Fibroblast of skin of right quadriceps (primary cell): ENCODE measurements around the gene UPK1B.
A peak's percentile ranks its signal among the peaks of the same experiment; 100 is the strongest.

ENCODE experiments used
- DNase-seq: peaks from one replicate; pipeline ENCODE4 v3.0.0-alpha.2; 2013

UPK1B gene

DNA sequence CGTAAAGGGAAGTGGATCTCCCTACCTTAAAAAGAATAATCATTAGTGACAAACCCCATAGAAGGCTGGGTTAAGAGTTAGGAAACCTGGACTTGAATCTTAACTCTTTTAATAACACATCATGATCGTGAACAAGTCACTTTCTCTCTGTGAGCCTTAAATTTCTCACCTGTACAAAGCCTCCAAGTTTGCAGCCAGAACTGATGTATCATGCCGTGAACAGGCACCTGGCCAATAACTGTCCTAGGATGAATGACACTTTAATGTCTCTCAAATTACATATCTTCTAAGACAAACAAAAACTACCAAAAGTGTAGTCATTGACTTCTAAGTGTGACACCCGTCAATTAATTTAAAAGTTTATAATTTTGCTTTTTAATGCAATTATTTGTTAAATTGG lies 3.9 kb downstream of the UPK1B start:
- no peak for DNase-seq

DNA sequence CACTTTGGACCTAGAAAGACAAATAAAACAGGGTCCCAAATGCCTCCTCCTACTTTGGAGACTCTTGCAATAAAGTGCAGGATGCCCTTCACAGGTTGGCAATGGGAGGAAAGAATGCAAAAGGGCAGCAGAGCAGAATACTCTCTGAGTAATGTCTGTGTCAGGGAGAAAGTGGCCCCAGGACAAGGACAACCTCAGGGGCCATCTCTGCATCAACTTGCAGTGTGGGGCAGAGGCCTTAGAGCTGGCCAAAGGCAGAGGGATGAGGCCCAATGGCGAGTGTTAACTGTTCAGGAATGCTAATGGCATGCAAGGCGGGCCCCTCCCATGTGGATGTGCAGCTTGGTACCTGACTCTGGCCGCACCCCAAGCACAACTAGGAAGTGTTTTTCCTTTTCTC lies 8.4 kb downstream of the UPK1B start:
- DNase-seq, result peak; percentile 24

DNA sequence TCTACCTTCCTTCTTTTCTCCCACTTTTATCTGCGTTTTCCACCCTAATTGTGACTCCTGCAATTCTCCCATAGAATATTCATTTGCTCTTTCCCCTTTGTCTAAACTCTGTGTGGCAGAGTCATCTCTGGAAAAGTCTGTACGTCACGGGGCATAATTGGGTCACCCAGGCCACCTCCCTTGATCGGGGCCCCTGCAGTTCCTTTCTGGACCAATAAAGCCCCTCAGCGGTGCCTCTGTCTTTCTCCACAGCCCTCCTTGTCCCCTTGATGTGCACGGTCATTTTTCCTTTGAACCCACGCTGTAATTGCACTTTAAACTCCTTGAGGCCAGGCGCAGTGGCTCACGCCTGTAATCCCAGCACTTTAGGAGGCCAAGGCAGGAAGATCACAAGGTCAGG lies 10.7 kb downstream of the UPK1B start:
- no peak for DNase-seq

DNA sequence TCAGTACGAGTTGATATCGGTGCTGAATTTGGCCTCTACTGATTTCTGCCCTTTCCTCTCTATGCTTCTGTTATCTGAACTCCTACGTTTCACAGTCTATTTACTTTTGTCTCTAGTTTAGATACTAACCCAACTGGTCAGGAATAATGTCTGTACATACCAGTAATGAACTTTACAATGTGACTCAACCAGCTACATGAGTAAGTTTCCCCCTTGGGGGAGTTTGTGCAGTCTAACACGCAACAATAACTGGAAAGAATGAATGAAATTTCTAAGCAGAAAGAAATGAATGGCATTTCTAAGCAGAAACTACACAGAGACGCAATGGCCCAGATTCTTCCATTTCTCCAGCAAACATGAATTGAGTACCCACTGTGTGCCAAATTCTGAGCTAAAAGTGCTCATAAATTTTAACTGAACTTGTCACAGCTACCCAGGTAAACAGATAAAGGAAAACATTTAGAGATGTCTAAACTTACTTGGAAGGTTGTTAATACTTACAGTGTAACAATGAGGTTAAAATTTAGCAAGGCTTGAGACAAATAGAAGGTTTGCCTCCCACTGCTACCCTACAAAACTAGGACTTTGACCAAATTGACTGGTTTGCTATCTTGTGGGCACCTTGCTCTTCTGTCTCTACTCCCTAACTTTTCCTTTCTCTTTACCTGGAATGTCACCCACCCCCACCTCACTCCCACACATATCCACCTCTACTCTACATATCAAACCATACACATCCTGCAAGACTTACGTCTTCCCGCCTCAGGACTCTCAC lies 11.6 kb downstream of the UPK1B start:
- peak; percentile 83 for DNase-seq

DNA sequence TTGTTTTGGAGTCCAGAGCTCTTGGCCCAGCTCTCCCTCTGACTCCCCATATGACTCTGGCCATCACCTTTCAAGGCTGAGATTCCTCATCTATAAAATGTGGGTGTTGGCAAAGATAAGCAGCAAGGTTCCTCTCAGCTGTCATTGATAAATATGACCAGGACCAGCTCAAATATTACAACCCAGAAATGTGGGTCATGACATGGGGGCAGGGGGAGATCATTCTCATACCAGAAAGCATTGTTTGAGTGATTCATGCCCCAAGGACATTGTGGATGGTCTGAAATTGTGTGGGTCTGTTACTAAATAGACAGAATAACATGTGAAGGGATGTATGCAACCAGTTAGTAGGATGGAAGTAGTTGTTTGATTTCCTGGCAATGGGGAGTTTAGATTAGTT lies 13.9 kb downstream of the UPK1B start:
- no peak for DNase-seq

DNA sequence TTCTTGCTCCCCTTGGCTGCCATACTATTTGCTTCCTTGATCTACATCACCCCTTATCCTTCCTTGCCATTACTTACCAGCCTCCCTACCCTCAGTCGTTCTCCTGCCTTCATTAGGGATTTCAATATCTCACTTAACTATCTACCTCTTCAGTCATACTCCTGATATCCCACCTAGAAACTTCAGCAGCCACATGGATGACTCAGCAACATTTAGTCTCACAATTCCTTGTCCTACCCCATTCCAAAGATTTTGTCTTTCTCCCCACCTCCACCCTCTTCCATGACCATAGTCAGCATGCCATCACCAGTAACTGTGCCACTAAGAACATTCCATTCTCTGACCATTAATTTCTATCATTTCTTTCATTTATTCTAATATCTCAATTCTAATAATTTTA lies 18.4 kb downstream of the UPK1B start:
- no peak for DNase-seq

DNA sequence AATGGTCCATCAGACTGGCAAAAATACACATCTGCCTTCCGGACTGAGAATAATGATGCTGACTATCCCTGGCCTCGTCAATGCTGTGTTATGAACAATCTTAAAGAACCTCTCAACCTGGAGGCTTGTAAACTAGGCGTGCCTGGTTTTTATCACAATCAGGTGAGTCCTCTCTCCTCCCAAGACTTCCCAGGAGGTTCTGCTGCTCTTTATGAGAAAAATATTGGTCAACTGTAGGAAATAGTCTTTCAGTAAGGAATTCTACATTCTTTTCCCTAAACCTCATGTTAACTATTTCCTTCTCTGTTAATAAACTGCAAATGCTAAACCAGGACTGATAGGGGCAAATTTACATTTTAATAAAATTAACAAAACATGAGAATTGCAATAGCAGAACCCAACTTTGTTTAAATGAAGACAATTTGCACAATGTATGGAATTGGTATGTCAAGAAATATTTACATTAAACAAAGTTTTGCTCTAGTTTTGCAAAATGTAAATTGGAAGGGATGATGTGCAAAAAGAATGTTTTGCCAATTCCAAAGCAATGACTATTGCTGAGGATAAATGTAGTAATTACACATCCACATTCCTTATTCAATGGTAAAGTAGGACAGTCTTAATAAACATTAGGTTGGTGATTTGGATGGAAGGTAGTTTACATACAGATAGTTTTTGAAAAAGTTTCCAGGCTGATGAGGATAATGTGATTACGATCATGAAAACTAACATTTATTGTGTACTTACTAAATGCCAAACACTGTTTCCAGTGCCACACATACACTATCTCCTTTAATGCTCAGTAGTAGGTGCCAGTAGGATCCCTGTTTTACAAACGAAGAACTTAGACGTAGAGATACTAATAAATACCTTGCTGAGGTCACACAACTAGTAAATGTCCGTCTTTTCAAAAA lies 21.1 kb downstream of the UPK1B start:
- DNase-seq, result peak; percentile 64

DNA sequence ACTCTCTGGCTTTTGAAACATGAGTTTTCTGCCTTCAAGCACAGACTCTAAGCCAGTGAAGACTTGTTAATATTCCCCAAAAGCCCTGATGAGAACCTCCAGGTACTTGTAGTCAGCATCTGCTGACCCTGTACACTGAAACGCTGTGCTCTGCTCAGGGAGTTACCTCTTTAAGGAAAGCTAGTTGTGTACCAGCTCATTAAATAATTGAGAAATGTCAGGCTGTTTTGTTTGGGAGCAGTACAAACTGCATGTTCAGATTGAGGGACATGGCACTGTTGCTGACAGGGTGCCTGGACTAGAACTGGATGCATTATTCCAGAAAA lies 21.7 kb downstream of the UPK1B start:
- DNase-seq, result no peak

DNA sequence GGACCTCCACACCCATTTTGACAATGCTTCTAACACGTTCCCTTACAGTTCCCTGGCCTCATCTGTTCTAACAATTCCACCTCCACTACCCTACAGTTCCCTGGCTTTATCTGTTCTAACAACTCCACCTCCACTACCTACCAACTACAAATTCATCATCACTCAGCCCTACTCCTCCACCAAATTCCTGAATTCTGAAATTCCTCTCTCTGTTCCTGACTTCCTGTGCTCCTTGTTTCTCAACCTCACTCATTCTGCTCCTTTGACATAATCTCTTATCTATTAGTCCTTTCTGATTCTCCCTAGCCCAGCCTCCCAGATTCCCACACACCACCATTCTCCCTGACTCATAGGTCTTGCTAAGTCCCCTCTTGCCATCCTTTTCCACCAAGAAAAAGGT lies 22.5 kb downstream of the UPK1B start:
- DNase-seq, result peak; percentile 30

DNA sequence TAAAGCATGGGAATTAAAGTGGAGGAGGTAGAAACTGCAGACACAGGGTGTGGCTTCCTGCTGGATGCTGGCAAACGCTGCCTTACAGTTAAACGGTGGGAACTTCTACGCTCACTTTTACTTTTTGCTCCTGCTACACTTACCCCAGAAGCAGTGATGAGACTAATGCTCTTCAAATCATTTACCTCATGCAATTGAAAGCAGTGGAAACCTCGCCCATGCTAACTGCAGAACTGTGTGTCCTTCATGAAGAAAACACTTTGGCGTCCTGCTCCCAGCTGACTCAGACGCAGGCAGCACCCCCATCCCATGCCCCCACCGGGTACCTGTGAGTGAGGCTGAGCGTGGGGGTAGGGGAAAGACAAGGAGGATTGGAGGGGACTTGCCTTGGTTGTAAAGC lies 31.8 kb downstream of the UPK1B start:
- DNase-seq, result no peak

DNA sequence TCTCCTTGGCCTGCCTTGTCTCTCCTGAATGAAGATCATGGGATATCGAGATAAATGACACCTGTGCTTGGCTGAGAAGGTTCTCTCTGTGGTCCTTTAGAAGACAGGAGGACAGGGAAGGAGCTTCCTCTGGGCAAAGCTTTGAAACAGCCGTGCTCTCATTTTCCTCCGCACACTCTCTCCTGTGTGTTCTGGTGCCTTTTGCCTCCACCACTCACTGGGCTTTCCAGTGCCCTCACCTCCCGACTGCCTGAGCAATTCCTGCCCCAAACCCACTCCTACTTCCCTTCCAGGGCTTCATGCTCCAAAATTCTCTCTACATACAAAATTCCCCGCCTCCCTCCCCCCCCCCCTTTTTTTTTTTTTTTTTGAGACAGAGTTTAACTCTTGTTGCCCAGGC lies 32.3 kb downstream of the UPK1B start:
- no peak for DNase-seq

DNA sequence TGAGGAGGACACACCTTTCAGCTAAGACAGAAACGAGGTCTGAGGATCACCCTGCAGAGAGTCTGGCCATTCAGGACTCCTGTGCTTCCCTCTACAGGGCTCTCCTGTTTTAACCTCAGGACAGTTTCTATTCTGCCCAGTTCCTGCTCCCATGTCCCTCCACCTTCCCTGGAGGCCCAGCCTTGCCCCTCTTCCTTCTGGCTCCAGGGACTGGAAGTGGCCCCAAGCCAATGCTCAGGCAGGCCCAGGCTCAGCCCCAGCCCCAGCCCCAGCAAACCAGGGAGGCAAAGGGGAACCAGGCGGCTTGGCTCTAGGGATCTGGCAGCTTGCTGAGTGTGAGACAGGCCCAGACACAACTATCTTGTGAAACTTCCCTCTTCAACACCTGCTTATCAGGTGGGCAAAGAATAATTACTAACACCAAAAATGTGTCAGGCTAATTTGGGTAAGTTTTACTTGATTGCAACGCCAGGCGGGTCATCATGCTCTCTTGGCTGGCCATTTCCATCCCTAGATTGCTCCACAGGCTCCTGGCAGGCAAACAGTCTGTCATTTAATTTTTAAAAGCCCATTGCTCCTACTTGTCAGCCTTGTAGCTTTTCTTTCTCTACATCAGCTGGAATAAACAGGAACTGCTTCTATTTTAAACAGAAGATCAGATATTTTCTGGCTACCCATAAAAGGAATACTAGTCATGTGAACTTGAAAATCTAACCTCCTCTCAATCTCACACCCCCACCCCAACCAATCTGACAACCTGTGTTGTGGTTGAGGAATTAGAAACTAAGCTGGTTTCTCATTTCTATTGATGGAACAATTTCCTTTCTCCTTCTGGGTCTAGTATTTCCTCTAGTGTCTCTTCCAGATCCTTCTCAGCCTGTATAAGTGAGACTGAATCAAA lies 33.5 kb downstream of the UPK1B start:
- no peak for DNase-seq

DNA sequence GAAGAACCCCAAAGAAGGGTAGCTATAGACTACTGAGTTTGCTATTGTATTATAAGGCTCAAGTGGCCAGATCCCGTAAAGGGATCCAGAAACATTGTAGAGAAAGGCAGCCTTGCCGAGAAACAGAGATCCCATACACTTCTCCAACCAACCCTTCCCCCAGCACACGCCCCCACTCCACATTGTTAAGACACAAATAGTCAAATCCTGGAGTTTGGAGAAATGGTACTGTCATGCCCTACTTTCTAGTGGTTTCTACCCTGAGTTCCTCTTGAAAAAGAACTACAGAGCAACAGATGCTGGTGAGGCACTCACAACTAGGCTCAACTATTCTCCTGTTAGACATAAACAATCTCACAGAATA lies 34.1 kb downstream of the UPK1B start:
- no peak for DNase-seq

DNA sequence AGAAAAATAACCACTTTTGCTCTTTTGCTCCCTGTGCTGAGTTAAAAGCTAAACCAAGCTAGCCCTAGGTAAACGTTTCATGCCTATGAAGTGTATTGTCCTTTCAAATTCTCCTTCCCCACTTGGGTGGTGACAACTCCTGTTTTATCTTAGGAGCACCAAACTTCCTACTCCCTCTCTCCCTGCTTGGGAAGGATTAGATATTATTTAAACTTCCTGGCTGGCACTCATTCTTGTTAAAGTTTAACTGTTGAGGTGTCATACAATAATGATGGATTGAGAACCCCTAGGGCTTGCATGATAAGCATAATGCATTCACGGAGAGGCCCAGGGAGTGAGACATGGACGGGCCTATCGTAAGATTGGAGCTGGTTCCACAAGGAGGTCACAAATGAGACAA lies 37.8 kb downstream of the UPK1B start:
- DNase-seq, result no peak

DNA sequence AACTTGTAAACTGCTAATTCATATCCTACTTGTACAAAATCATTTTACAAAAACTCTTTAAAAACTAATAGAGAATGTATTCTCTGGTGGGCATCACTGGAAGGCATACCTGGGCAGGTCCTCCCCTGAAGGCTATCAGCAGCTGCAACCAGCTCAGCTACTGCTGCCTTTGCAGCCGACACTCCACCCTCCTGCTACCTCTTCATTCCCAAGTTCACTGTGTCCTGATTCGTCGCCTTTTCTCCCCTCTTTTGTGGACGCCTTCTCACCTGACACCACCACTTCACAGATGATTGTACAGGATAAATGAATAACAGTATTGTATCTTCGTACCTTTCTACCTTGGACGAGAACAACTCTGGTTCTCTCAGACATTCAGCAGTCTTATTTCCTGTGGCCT lies 38.4 kb downstream of the UPK1B start:
- DNase-seq, result no peak

DNA sequence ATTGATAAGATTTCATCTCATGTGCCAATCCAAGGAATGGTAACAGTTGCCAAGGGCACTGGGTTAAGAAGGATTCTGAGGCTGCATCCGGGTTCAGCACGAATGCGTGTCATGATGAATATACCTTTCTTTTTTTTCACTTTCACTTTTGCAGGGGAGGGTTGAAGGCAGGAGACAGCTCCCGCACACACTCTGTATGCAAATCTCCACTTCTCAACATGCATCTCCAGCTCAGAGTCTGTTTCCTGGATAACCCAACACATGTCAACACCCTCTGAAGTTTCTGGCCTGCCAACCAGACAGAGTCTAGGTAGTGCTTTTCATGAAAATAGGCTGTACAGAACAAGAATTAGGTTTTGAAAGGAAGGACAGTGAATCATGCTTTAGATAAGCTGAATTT lies 45.7 kb downstream of the UPK1B start:
- no peak for DNase-seq

DNA sequence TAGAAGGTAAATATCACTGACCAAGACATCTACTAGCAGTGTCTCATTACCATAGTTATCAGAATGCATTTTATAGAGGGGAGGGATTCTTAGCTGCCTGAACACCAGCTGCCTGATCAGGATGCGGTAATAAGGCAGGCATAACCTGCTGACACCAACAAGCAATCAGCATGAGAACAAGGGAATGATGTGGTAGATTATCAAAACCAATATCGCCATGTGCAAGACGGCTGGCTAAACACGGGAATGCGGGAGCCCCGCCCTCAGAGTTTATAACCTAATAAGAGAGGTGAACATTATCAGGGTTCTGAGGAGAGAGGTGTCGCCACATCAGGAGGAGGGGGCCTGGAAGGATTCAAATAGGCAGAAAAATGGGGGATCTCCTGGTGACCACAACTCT lies 46.8 kb downstream of the UPK1B start:
- no peak for DNase-seq

DNA sequence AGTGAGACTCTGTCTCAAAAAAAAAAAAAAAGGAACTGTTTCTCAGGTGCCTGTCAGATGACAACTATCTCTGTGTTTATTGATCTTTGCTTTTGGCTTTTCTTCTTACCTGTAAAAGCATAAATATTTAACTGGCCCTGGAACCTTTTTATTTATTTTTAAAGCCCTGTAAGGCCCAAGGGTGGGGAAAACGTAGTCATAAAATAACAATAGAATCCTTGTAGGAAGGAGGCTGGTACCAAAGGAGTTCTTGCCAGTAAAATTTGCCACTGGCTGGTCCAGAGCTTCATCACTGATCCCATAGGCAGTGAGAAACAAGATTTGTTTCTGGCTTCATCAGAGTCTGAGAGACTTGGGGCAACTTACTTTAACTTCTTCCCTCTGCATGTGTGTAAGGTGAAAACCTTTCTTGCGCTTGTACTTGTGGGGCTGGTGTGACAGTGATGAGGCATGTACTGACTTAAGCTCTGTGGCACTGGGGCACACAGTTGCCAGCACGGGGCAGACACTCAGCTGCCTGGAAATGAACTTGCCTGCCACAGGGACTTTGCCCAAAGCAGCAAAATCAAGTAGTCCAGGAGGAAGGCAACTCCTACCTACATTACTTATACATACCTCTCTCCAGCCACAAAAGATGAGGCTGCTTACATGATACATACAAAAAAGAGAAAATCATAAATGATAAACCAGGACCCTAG lies 47.7 kb downstream of the UPK1B start:
- DNase-seq, result no peak

DNA sequence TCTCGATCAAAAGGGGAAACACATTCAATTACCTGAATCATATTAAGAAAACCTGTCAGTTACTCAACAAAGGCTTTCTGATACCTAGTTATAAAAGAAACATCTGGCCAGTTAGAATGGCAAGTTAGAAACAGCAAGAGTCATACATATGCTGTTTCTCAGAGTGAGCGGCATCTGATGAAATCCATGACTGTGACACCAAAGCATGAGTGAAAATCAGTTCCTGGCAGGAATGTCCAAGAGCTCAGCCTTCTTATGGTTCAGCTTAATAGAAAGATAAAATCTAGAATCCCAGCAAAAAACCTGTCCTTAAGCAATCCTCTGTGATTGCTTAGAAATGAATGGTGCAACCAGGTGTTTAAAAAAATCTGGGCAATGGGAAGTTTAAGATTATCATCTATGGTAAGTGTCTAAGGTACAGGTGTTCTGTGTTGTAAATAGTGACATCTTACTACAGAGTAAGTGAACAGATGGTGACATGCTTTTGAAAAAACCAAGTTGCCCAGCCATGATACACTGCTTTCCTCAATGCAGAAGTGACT lies 48.5 kb downstream of the UPK1B start:
- peak; percentile 21 for DNase-seq

DNA sequence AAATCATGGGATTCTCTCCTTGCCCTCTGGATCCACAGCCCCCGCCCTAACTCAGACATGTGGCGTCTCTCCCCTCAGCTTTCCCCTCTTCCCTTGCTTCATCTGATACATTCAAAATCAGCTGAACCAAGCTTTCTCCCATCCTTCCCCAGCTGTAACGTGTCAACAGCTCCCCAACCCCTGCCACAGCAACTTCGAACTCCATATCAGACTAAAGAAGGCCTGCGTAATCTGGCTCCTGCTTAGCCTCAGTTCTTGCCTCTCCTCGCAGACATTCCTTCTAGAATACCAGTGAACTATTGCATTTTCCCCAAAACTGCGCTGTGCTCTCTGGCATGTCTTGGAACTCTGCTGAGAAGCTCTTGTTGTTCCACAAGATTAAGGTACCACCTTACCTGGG lies 49.0 kb downstream of the UPK1B start:
- no peak for DNase-seq

DNA sequence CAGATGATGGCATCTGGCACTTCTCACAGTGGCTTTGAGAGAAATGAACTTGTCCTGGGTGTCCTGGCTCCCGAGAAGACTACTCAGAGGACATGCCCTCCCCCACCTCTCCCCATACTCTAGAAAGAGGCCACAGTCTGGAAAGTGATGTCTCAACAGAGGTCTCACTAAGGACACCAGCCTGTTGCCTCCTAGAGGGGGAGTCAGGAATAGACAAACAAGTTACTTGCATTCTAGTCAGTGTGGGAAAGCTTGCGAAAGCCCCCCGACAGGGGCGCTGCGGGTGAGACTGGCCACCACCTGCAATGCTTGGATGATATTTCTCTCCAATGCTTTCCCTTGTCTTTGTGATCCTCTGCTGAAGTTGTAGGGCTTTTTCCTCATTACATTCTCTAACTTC lies 50.1 kb downstream of the UPK1B start:
- no peak for DNase-seq

DNA sequence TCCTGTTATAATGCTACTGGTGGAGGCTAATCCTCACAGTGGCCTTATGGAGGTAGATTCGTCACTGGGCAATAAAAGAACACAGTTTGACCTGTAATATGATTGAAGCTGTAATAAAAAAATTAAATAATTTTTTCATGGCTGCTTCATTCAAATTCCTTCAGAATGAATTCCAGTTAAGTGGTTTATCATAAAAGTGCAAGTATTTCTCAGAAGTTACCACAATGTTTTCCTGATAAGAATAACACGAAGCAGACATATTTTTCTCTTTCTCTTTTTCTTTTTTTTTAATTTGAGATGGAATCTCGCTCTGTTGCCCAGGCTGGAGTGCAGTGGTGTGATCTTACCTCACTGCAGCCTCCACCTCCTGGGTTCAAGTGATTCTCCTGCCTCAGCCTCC lies 51.7 kb downstream of the UPK1B start:
- no peak for DNase-seq
